NCI-H345 treated with DMSO at 0.1 percent for 48 hours (cell line): Measurements from ENCODE around the gene ZNF76.
A peak's percentile ranks its signal among the peaks of the same experiment; 100 is the strongest.
"Not testable (repeated sequence)": the region's sequence is repeated elsewhere in the genome, so short reads cannot be mapped to it uniquely, and the experiment has no call there.

Source experiments
- DNase-seq: peaks from one replicate; lab custom pipeline; 2025; ENCODE audit not compliant: unreplicated experiment; lab: John Stamatoyannopoulos, UW

ZNF76 gene

GRCh38 chr6:35297601-35298481 lies 38.3 kb downstream of the ZNF76 start, which contains the start of gene DEF6:
Gene DEF6, plus strand, starts transcription at chr6:35297818. Its CDS starts 39 bp downstream, at chr6:35297857.
- peak; percentile 1 for DNase-seq

GRCh38 chr6:35298625-35299140 lies 39.1 kb downstream of the ZNF76 start:
- DNase-seq: no peak

- DNase-seq: no peak
Measured at GRCh38 chr6:35299674-35300073, 40.1 kb downstream of the ZNF76 start.

- no peak for DNase-seq
Measured at GRCh38 chr6:35300848-35301247, 41.3 kb downstream of the ZNF76 start.

GRCh38 chr6:35302604-35303241 lies 43.2 kb downstream of the ZNF76 start:
- no peak for DNase-seq

- DNase-seq: no peak
Measured at GRCh38 chr6:35304299-35304698, 44.8 kb downstream of the ZNF76 start.

GRCh38 chr6:35305117-35305516 lies 45.6 kb downstream of the ZNF76 start:
- no peak for DNase-seq

GRCh38 chr6:35307138-35307537 lies 47.6 kb downstream of the ZNF76 start:
- not testable (repeated sequence) for DNase-seq

- DNase-seq: not testable (repeated sequence)
Measured at GRCh38 chr6:35308543-35308942, 49.0 kb downstream of the ZNF76 start.

- no peak for DNase-seq
Measured at GRCh38 chr6:35309611-35310264, 50.2 kb downstream of the ZNF76 start.

GRCh38 chr6:35310265-35310831 lies 50.8 kb downstream of the ZNF76 start:
- no peak for DNase-seq

- no peak for DNase-seq
Measured at GRCh38 chr6:35311390-35312075, 52.0 kb downstream of the ZNF76 start.

GRCh38 chr6:35312076-35312800 lies 52.7 kb downstream of the ZNF76 start:
- no peak for DNase-seq

GRCh38 chr6:35312807-35313206 lies 53.3 kb downstream of the ZNF76 start:
- DNase-seq: no peak

GRCh38 chr6:35317483-35318195 lies 58.1 kb downstream of the ZNF76 start:
- peak; percentile 40 for DNase-seq

- peak; percentile 57 for DNase-seq
Measured at GRCh38 chr6:35318196-35319171, 58.9 kb downstream of the ZNF76 start.

GRCh38 chr6:35319346-35320030 lies 60.0 kb downstream of the ZNF76 start:
- DNase-seq: no peak

- no peak for DNase-seq
Measured at GRCh38 chr6:35320031-35320410, 60.5 kb downstream of the ZNF76 start.
